ENCODE results near the gene ABHD16A.

The ABHD16A gene

DNA sequence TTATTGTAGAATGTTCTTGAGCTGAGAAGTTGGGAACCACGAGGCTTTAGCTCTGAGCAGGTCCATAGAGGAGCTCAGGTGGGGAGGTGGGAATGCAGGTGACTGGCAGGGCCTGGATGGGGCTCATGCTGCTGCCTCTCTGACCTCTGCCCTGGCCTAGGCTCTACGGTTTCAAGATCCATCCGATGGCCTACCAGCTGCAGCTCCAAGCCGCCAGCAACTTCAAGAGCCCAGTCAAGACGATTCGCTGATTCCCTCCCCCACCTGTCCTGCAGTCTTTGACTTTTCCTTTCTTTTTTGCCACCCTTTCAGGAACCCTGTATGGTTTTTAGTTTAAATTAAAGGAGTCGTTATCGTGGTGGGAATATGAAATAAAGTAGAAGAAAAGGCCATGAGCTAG, 33.4 kb downstream of the ABHD16A start, which contains the start of gene LY6G5B:
TSS of gene LY6G5B (plus strand) at position 301 of the 400 bp plus-strand sequence. CDS start 975 bp downstream, outside the sequence.
- no peaks in the 10 kb centered on the region for H3K9me3 ChIP-seq (ENCODE audit: severe bottlenecking)
- no peak within 1 kb of the TSS for H3K4me3 ChIP-seq (ENCODE audit: severe bottlenecking)
- no peak for DNase-seq (ENCODE audit: low spot score)
- no peaks in the 10 kb centered on the region for H3K4me1 ChIP-seq (ENCODE audit: insufficient read depth, poor library complexity, severe bottlenecking)
- no peak for ATAC-seq (ENCODE audit: low read depth)
- no peaks in the 10 kb centered on the region for H3K27me3 ChIP-seq (ENCODE audit: insufficient read depth, poor library complexity, severe bottlenecking)
- TF ChIP-seq, protein P1, sequence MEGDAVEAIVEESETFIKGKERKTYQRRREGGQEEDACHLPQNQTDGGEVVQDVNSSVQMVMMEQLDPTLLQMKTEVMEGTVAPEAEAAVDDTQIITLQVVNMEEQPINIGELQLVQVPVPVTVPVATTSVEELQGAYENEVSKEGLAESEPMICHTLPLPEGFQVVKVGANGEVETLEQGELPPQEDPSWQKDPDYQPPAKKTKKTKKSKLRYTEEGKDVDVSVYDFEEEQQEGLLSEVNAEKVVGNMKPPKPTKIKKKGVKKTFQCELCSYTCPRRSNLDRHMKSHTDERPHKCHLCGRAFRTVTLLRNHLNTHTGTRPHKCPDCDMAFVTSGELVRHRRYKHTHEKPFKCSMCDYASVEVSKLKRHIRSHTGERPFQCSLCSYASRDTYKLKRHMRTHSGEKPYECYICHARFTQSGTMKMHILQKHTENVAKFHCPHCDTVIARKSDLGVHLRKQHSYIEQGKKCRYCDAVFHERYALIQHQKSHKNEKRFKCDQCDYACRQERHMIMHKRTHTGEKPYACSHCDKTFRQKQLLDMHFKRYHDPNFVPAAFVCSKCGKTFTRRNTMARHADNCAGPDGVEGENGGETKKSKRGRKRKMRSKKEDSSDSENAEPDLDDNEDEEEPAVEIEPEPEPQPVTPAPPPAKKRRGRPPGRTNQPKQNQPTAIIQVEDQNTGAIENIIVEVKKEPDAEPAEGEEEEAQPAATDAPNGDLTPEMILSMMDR (IDR thresholded peaks at IDR 0.05; ENCODE audit: poor library complexity, severe bottlenecking): no peak
- H3K36me3 ChIP-seq (ENCODE audit: low read depth): peaks cover 61% of the 10 kb centered on the region
- H3K27ac ChIP-seq (ENCODE audit: poor library complexity, severe bottlenecking): no peak within 1 kb of the TSS

GRCh38 chr6:31666337-31666965, 36.7 kb downstream of the ABHD16A start:
- peak overlapping the region; percentile 77 for H3K4me3 ChIP-seq (ENCODE audit: severe bottlenecking)
- DNase-seq (ENCODE audit: low spot score) (no peak), ATAC-seq (ENCODE audit: low read depth) (no peak)
- H3K4me1 ChIP-seq (ENCODE audit: insufficient read depth, poor library complexity, severe bottlenecking): peaks cover 13% of the 10 kb centered on the region
- TF ChIP-seq, protein P1 (IDR thresholded peaks at IDR 0.05; ENCODE audit: poor library complexity, severe bottlenecking): no peak
- H3K27me3 ChIP-seq (ENCODE audit: insufficient read depth, poor library complexity, severe bottlenecking): no peaks in the 10 kb centered on the region
- H3K27ac ChIP-seq (ENCODE audit: poor library complexity, severe bottlenecking): peak overlapping the region; percentile 90
- H3K9me3 ChIP-seq (ENCODE audit: severe bottlenecking): no peaks in the 10 kb centered on the region
- peaks cover 59% of the 10 kb centered on the region for H3K36me3 ChIP-seq (ENCODE audit: low read depth)

DNA sequence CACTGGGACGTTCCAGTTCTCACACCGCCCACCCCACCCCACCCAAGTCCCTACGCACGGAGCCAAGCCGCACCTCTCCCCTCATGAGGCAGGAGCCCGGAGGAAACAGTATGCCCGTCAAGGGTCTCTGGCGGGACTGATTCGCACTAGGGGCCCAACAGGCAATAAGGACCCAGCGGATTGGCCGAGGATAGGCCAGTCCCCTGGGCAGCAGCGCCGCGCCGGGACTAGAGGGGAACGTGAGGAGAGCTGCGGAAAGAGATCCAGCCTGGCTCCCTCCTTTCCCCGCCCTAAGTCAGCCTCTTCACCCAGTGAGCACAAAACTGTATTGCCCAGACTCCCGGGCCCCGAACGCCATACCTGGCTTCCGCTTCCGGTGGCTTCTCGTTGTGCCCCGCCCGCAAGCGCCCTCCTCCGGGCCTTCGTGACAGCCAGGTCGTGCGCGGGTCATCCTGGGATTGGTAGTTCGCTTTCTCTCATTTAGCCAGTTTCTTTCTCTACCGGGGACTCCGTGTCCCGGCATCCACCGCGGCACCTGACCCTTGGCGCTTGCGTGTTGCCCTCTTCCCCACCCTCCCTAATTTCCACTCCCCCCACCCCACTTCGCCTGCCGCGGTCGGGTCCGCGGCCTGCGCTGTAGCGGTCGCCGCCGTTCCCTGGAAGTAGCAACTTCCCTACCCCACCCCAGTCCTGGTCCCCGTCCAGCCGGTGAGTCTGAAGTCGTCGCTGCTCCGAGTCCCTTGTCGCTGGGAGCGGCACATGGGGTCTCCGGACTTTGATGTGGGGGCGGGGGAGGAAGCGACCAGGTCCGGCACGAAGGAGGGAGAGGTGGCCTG, 37.4 kb downstream of the ABHD16A start, which contains the start of gene CSNK2B:
TSS of gene CSNK2B (plus strand) at position 580 of the 836 bp plus-strand sequence. CDS start 752 bp downstream, outside the sequence.
- H3K36me3 ChIP-seq (ENCODE audit: low read depth): peaks cover 52% of the 10 kb centered on the region
- no peaks in the 10 kb centered on the region for H3K9me3 ChIP-seq (ENCODE audit: severe bottlenecking)
- peak within 1 kb of the TSS; percentile 77 for H3K4me3 ChIP-seq (ENCODE audit: severe bottlenecking)
- H3K4me1 ChIP-seq (ENCODE audit: insufficient read depth, poor library complexity, severe bottlenecking): peaks cover 13% of the 10 kb centered on the region
- ATAC-seq (ENCODE audit: low read depth) (peak; percentile 79), DNase-seq (ENCODE audit: low spot score) (peak; percentile 98)
- TF ChIP-seq, protein P1 (IDR thresholded peaks at IDR 0.05; ENCODE audit: poor library complexity, severe bottlenecking): no peak
- H3K27me3 ChIP-seq (ENCODE audit: insufficient read depth, poor library complexity, severe bottlenecking): no peaks in the 10 kb centered on the region
- H3K27ac ChIP-seq (ENCODE audit: poor library complexity, severe bottlenecking): peak within 1 kb of the TSS; percentile 90

GRCh38 chr6:31664790-31665500, 38.2 kb downstream of the ABHD16A start, which contains the start of gene GPANK1:
Gene GPANK1, minus strand, starts transcription at chr6:31664997. Its CDS starts 519 bp downstream, at chr6:31664478.
- ATAC-seq (ENCODE audit: low read depth) (peak; percentile 30), DNase-seq (ENCODE audit: low spot score) (peak; percentile 89)
- Histone ChIP-seq H3K4me1 (ENCODE audit: insufficient read depth, poor library complexity, severe bottlenecking) (peaks cover 13% of the 10 kb centered on the region), H3K36me3 (ENCODE audit: low read depth) (peaks cover 44% of the 10 kb centered on the region), H3K4me3 (ENCODE audit: severe bottlenecking) (peak within 1 kb of the TSS; percentile 77), H3K27me3 (ENCODE audit: insufficient read depth, poor library complexity, severe bottlenecking) (no peaks in the 10 kb centered on the region), H3K27ac (ENCODE audit: poor library complexity, severe bottlenecking) (peak within 1 kb of the TSS; percentile 90), H3K9me3 (ENCODE audit: severe bottlenecking) (no peaks in the 10 kb centered on the region)
- TF ChIP-seq, protein P1 (IDR thresholded peaks at IDR 0.05; ENCODE audit: poor library complexity, severe bottlenecking): no peak
